ENCODE data around the gene ESM1.

Gene ESM1

DNA sequence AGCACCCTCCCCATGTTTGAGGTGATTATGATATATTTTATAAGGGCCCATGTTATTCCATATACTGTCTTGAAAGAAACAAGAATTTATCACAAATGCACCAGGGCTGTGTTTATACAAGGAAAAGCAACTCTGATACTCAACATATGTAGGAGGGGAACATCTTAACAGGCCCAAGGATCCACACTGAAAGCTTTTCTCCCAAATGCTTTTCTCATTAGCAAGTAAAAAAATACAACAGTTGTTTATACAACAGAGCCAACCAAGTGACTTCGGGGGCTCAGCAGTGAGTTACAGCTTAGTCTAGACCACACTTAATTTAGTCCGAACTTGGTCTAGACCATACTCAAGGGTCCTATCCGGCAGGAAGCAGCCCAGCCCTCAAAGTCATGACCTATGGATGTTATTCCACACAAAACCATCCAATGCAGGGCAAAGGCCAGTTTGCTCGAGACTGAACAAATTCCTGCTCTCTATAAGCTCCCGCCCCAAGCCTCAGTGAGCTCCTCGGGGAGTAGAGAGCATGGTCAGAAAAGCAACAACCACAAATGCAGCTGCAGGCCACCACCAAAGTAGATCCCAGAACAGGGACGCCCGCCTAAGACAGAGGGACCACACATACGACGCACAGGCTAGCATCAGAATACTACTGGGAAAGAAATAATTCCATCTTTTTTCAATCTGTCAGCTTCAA is 45.4 kb upstream of the ESM1 start:
- Histone ChIP-seq H4K91ac (ENCODE audit: low read length) (no peak overlapping the region), H3K36me3 (ENCODE audit: control insufficient read depth in 1 of 2, insufficient read depth in 2 of 2, low read depth in 1 of 2, low read length in 2 of 2) (no peaks in the 10 kb centered on the region), H3K23ac (ENCODE audit: low read length in 2 of 2) (no peak overlapping the region), H3K4me3 (ENCODE audit: insufficient read depth in 1 of 2, low read depth in 1 of 2, low read length in 2 of 2) (no peak overlapping the region), H2BK15ac (ENCODE audit: low read depth, poor library complexity, severe bottlenecking) (no peak overlapping the region), H2BK5ac (ENCODE audit: low read depth, low read length, poor library complexity, severe bottlenecking) (no peak overlapping the region), H3K4ac (ENCODE audit: low read depth in 1 of 2, low read length in 2 of 2) (no peak overlapping the region), H3K18ac (ENCODE audit: low read depth in 1 of 2, low read length in 2 of 2) (no peak overlapping the region), H3K4me1 (ENCODE audit: control insufficient read depth, insufficient read depth, low read depth, low read length) (no peaks in the 10 kb centered on the region), H3K27me3 (ENCODE audit: control insufficient read depth in 1 of 2, insufficient read depth in 1 of 2, low read length in 2 of 2) (peaks cover 0 to 5% of the 10 kb centered on the region in 2 experiments), H2BK120ac (ENCODE audit: low read depth, low read length) (no peak overlapping the region), H2AK5ac (ENCODE audit: low read length, severe bottlenecking) (no peak overlapping the region), H2BK12ac (ENCODE audit: low read length in 2 of 2) (no peak overlapping the region), H3K9ac (ENCODE audit: low read length) (no peak overlapping the region), H3K9me3 (ENCODE audit: control insufficient read depth, low read length) (no peaks in the 10 kb centered on the region), H3K27ac (ENCODE audit: low read length, poor library complexity, severe bottlenecking) (no peak overlapping the region), H3K4me2 (ENCODE audit: low read length, poor library complexity, severe bottlenecking) (no peak overlapping the region), H2AFZ (ENCODE audit: low read depth, low read length) (no peak overlapping the region), H3K79me1 (replicated peaks; ENCODE audit: low read length, poor library complexity, severe bottlenecking) (no peaks in the 10 kb centered on the region), H4K8ac (ENCODE audit: low read length) (no peak overlapping the region), H3K14ac (ENCODE audit: low read length in 2 of 2) (no peak overlapping the region)
- 50% methylated on average over 10 of the region's 10 CpGs for WGBS
- DNase-seq, result peak; percentile 21

- Histone ChIP-seq H3K4me1 (ENCODE audit: control insufficient read depth, insufficient read depth, low read depth, low read length) (no peaks in the 10 kb centered on the region), H2BK15ac (ENCODE audit: low read depth, poor library complexity, severe bottlenecking) (no peak overlapping the region), H2BK120ac (ENCODE audit: low read depth, low read length) (no peak overlapping the region), H4K8ac (ENCODE audit: low read length) (no peak overlapping the region), H3K4me3 (ENCODE audit: insufficient read depth in 1 of 2, low read depth in 1 of 2, low read length in 2 of 2) (no peak overlapping the region), H3K79me1 (replicated peaks; ENCODE audit: low read length, poor library complexity, severe bottlenecking) (no peaks in the 10 kb centered on the region), H3K9ac (ENCODE audit: low read length) (no peak overlapping the region), H3K27ac (ENCODE audit: low read length, poor library complexity, severe bottlenecking) (no peak overlapping the region), H3K23ac (ENCODE audit: low read length in 2 of 2) (no peak overlapping the region), H2AK5ac (ENCODE audit: low read length, severe bottlenecking) (no peak overlapping the region), H3K4ac (ENCODE audit: low read depth in 1 of 2, low read length in 2 of 2) (no peak overlapping the region), H2AFZ (ENCODE audit: low read depth, low read length) (no peak overlapping the region), H3K4me2 (ENCODE audit: low read length, poor library complexity, severe bottlenecking) (no peak overlapping the region), H3K14ac (ENCODE audit: low read length in 2 of 2) (no peak overlapping the region), H3K18ac (ENCODE audit: low read depth in 1 of 2, low read length in 2 of 2) (no peak overlapping the region), H3K9me3 (ENCODE audit: control insufficient read depth, low read length) (no peaks in the 10 kb centered on the region), H3K36me3 (ENCODE audit: control insufficient read depth in 1 of 2, insufficient read depth in 2 of 2, low read depth in 1 of 2, low read length in 2 of 2) (no peaks in the 10 kb centered on the region), H2BK12ac (ENCODE audit: low read length in 2 of 2) (no peak overlapping the region), H2BK5ac (ENCODE audit: low read depth, low read length, poor library complexity, severe bottlenecking) (no peak overlapping the region), H3K27me3 (ENCODE audit: control insufficient read depth in 1 of 2, insufficient read depth in 1 of 2, low read length in 2 of 2) (peaks cover 0 to 5% of the 10 kb centered on the region in 2 experiments), H4K91ac (ENCODE audit: low read length) (no peak overlapping the region)
- DNase-seq, result no peak
- 50% methylated on average over 1 of the region's 2 CpGs for WGBS
These were observed 44.8 kb upstream of the ESM1 start for GRCh38 chr5:55030220-55030619.

GRCh38 chr5:55027595-55027994 is 42.2 kb upstream of the ESM1 start:
- no peaks in the 10 kb centered on the region for H3K79me1 ChIP-seq (replicated peaks; ENCODE audit: low read length, poor library complexity, severe bottlenecking)
- H3K4ac ChIP-seq (ENCODE audit: low read depth in 1 of 2, low read length in 2 of 2), result no peak overlapping the region
- H2AK5ac ChIP-seq (ENCODE audit: low read length, severe bottlenecking), result no peak overlapping the region
- no peak overlapping the region for H3K9ac ChIP-seq (ENCODE audit: low read length)
- no peak overlapping the region for H2BK5ac ChIP-seq (ENCODE audit: low read depth, low read length, poor library complexity, severe bottlenecking)
- H2BK12ac ChIP-seq (ENCODE audit: low read length in 2 of 2), result no peak overlapping the region
- peaks cover 0 to 10% of the 10 kb centered on the region in 2 experiments for H3K27me3 ChIP-seq (ENCODE audit: control insufficient read depth in 1 of 2, insufficient read depth in 1 of 2, low read length in 2 of 2)
- H3K36me3 ChIP-seq (ENCODE audit: control insufficient read depth in 1 of 2, insufficient read depth in 2 of 2, low read depth in 1 of 2, low read length in 2 of 2), result no peaks in the 10 kb centered on the region
- no peak overlapping the region for H4K8ac ChIP-seq (ENCODE audit: low read length)
- no peak overlapping the region for H2BK120ac ChIP-seq (ENCODE audit: low read depth, low read length)
- H2BK15ac ChIP-seq (ENCODE audit: low read depth, poor library complexity, severe bottlenecking), result no peak overlapping the region
- no peaks in the 10 kb centered on the region for H3K4me1 ChIP-seq (ENCODE audit: control insufficient read depth, insufficient read depth, low read depth, low read length)
- no peaks in the 10 kb centered on the region for H3K9me3 ChIP-seq (ENCODE audit: control insufficient read depth, low read length)
- H2AFZ ChIP-seq (ENCODE audit: low read depth, low read length), result no peak overlapping the region
- H3K23ac ChIP-seq (ENCODE audit: low read length in 2 of 2), result no peak overlapping the region
- WGBS, result 95% methylated on average over 3 of the region's 3 CpGs
- no peak for DNase-seq
- no peak overlapping the region for H3K18ac ChIP-seq (ENCODE audit: low read depth in 1 of 2, low read length in 2 of 2)
- no peak overlapping the region for H3K14ac ChIP-seq (ENCODE audit: low read length in 2 of 2)
- no peak overlapping the region for H3K27ac ChIP-seq (ENCODE audit: low read length, poor library complexity, severe bottlenecking)
- H4K91ac ChIP-seq (ENCODE audit: low read length), result no peak overlapping the region
- H3K4me3 ChIP-seq (ENCODE audit: insufficient read depth in 1 of 2, low read depth in 1 of 2, low read length in 2 of 2), result no peak overlapping the region
- H3K4me2 ChIP-seq (ENCODE audit: low read length, poor library complexity, severe bottlenecking), result no peak overlapping the region

DNA sequence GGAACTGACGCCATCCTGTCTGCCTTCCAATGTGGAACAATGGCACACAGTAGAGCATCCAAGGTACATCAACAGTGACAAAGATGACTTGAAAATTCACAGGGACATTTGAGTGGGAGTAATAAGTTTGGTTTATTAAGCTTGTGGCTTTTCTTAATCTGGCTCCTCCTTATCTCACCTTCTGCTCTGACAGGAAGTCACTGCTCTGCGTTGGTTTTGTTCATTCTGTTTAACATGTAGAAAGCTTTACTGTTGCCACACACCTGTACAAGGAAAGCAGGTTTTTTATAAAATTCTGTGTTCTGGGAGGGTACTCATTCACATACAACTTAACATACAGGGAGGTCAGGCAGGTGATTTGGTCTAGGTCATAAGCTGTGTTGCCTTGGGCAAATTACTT is 37.1 kb upstream of the ESM1 start:
- Histone ChIP-seq H3K4me3 (ENCODE audit: insufficient read depth in 1 of 2, low read depth in 1 of 2, low read length in 2 of 2) (no peak overlapping the region), H4K8ac (ENCODE audit: low read length) (no peak overlapping the region), H3K4ac (ENCODE audit: low read depth in 1 of 2, low read length in 2 of 2) (no peak overlapping the region), H2BK12ac (ENCODE audit: low read length in 2 of 2) (no peak overlapping the region), H3K4me1 (ENCODE audit: control insufficient read depth, insufficient read depth, low read depth, low read length) (no peaks in the 10 kb centered on the region), H3K4me2 (ENCODE audit: low read length, poor library complexity, severe bottlenecking) (no peak overlapping the region), H3K18ac (ENCODE audit: low read depth in 1 of 2, low read length in 2 of 2) (no peak overlapping the region), H3K23ac (ENCODE audit: low read length in 2 of 2) (no peak overlapping the region), H2AFZ (ENCODE audit: low read depth, low read length) (no peak overlapping the region), H3K9ac (ENCODE audit: low read length) (no peak overlapping the region), H3K27me3 (ENCODE audit: control insufficient read depth in 1 of 2, insufficient read depth in 1 of 2, low read length in 2 of 2) (peaks cover 0 to 6% of the 10 kb centered on the region in 2 experiments), H4K91ac (ENCODE audit: low read length) (no peak overlapping the region), H3K79me1 (replicated peaks; ENCODE audit: low read length, poor library complexity, severe bottlenecking) (no peaks in the 10 kb centered on the region), H2BK5ac (ENCODE audit: low read depth, low read length, poor library complexity, severe bottlenecking) (no peak overlapping the region), H2AK5ac (ENCODE audit: low read length, severe bottlenecking) (no peak overlapping the region), H3K27ac (ENCODE audit: low read length, poor library complexity, severe bottlenecking) (no peak overlapping the region), H2BK120ac (ENCODE audit: low read depth, low read length) (no peak overlapping the region), H3K14ac (ENCODE audit: low read length in 2 of 2) (no peak overlapping the region), H2BK15ac (ENCODE audit: low read depth, poor library complexity, severe bottlenecking) (no peak overlapping the region), H3K9me3 (ENCODE audit: control insufficient read depth, low read length) (no peaks in the 10 kb centered on the region), H3K36me3 (ENCODE audit: control insufficient read depth in 1 of 2, insufficient read depth in 2 of 2, low read depth in 1 of 2, low read length in 2 of 2) (no peaks in the 10 kb centered on the region)
- WGBS, result 92% methylated on average over 1 of the region's 2 CpGs
- DNase-seq, result no peak
